ENCODE data around the gene CCNE1.
"Not testable (repeated sequence)": the region's sequence is repeated elsewhere in the genome, so short reads cannot be mapped to it uniquely, and the experiment has no call there.

CCNE1 gene

GRCh38 chr19:29798774-29799497, 12.9 kb upstream of the CCNE1 start:
- no peak for TF ChIP-seq CTCF (IDR thresholded peaks at IDR 0.05; ENCODE audit: insufficient read depth, missing control alignments)
- DNase-seq (ENCODE audit: insufficient read length, low spot score) (no peak), FAIRE-seq (no peak)

GRCh38 chr19:29800100-29800825, 11.5 kb upstream of the CCNE1 start:
- no peak for DNase-seq (ENCODE audit: insufficient read length, low spot score)
- FAIRE-seq = no peak
- no peak for TF ChIP-seq CTCF (IDR thresholded peaks at IDR 0.05; ENCODE audit: insufficient read depth, missing control alignments)

GRCh38 chr19:29803951-29804350, 7.8 kb upstream of the CCNE1 start:
- not testable (repeated sequence) for FAIRE-seq; DNase-seq (ENCODE audit: insufficient read length, low spot score)

GRCh38 chr19:29804493-29804892, 7.3 kb upstream of the CCNE1 start:
- no peak for FAIRE-seq
- no peak for TF ChIP-seq CTCF (IDR thresholded peaks at IDR 0.05; ENCODE audit: insufficient read depth, missing control alignments)
- no peak for DNase-seq (ENCODE audit: insufficient read length, low spot score)

- no peak for DNase-seq (ENCODE audit: insufficient read length, low spot score)
- TF ChIP-seq CTCF (IDR thresholded peaks at IDR 0.05; ENCODE audit: insufficient read depth, missing control alignments) = no peak
- FAIRE-seq = no peak
Measured at GRCh38 chr19:29805031-29805965, 6.5 kb upstream of the CCNE1 start.

- DNase-seq (ENCODE audit: insufficient read length, low spot score) (no peak), FAIRE-seq (no peak)
- TF ChIP-seq CTCF (IDR thresholded peaks at IDR 0.05; ENCODE audit: insufficient read depth, missing control alignments) = no peak
Measured at GRCh38 chr19:29806098-29806866, 5.5 kb upstream of the CCNE1 start.

GRCh38 chr19:29807178-29807577, 4.6 kb upstream of the CCNE1 start:
- TF ChIP-seq CTCF (IDR thresholded peaks at IDR 0.05; ENCODE audit: insufficient read depth, missing control alignments) = no peak
- DNase-seq (ENCODE audit: insufficient read length, low spot score) = no peak
- FAIRE-seq = no peak

All from D721Med (cell line).